Urinary bladder (tissue), 4 donors: ENCODE results near the gene ADAMTS4. TPM values are rescaled to one million over a fixed set of nuclear protein-coding genes. Genes with fewer than 3 reads are reported as not detected.

Experiments used
- DNase-seq: peaks from one replicate; pipeline ENCODE4 v3.0.0-alpha.2; 2015; ENCODE audit errors: extremely low spot score
- H3K27ac ChIP-seq: one replicate; pipeline ENCODE4 v1.5.1; 2013; ENCODE audit warnings: low read depth, mild to moderate bottlenecking, moderate library complexity
- H3K36me3 ChIP-seq: one replicate; pipeline ENCODE4 v1.6.1; 2013; ENCODE audit warnings: mild to moderate bottlenecking, moderate library complexity; ENCODE audit not compliant: insufficient read depth
- H3K4me1 ChIP-seq: one replicate; pipeline ENCODE4 v1.6.1; 2013; ENCODE audit warnings: mild to moderate bottlenecking, moderate library complexity; ENCODE audit not compliant: insufficient read depth
- H3K4me3 ChIP-seq: one replicate; pipeline ENCODE4 v1.5.1; 2013; ENCODE audit warnings: low read depth, low read length
- WGBS: extraction: QIAGEN DNeasy Blood & Tissue Kit; methylation state at CpG from one replicate; pipeline ENCODE4 v1.1.7; 2013; 5-methylcytosine and 5-hydroxymethylcytosine counted together
- polyA plus RNA-seq: library from polyadenylated mRNA; stranded (reverse); fragments of 200-250 nt; gene quantifications from one replicate; pipeline ENCODE4 v1.2.3, GENCODE V29; 2013
- total RNA-seq: library from RNA; depleted of rRNA; stranded (reverse); fragments of >200 nt; gene quantifications from one replicate; pipeline ENCODE4 v1.2.3, GENCODE V29; 2014
- donor health status: healthy with polysubstance abuse.
- donor health status: healthy.

Gene ADAMTS4
- total and polyA plus RNA-seq, 2 donors, result 4.4 to 19.6 TPM

DNA sequence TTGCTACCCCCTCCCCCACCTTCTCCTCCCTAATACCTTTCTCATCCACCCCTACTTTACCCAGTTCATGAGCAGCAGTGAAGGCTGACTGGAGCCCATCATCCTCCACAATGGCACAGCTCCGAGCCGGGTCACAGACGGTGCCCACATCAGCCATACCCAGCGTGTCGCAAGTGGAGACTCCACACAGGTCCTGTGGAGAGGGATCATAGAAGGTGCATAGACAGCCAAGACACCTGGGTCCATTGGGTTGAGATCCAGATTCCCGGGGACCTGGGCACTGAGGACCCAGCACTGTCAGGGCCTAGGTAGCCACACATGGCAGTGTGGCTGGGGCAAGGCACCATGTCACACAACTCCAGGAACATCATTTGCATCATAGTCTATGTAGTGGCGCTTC is 2.7 kb downstream of the ADAMTS4 start:
- no peak overlapping the region for H3K4me3 ChIP-seq
- no peaks in the 10 kb centered on the region for H3K36me3 ChIP-seq
- H3K4me1 ChIP-seq, result no peaks in the 10 kb centered on the region
- no peak overlapping the region for H3K27ac ChIP-seq
- DNase-seq, result no peak
- 93% methylated on average over 7 of the region's 7 CpGs for WGBS

DNA sequence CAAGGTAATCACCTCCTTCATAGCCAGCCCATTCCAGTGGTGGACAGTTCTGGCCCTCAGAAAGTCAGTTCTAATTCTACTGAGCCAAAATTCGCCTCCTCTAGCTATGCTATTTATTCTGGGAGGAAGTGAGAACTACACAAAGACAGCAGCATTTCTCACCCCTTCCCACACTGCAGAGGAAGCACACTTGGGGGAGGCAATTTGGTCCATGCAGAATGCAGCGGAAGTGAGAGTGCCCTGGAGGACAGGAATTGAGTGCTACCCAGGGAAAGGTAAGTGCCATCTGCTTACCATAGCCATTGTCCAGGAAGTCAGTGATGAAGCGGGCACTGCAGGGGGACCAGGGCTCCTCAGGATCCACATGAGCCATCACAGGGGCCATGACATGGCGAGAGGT is 3.7 kb downstream of the ADAMTS4 start:
- 83% methylated on average over 4 of the region's 4 CpGs for WGBS
- DNase-seq, result no peak
- H3K36me3 ChIP-seq, result no peaks in the 10 kb centered on the region
- H3K4me1 ChIP-seq, result no peaks in the 10 kb centered on the region
- H3K27ac ChIP-seq, result no peak overlapping the region
- no peak overlapping the region for H3K4me3 ChIP-seq

DNA sequence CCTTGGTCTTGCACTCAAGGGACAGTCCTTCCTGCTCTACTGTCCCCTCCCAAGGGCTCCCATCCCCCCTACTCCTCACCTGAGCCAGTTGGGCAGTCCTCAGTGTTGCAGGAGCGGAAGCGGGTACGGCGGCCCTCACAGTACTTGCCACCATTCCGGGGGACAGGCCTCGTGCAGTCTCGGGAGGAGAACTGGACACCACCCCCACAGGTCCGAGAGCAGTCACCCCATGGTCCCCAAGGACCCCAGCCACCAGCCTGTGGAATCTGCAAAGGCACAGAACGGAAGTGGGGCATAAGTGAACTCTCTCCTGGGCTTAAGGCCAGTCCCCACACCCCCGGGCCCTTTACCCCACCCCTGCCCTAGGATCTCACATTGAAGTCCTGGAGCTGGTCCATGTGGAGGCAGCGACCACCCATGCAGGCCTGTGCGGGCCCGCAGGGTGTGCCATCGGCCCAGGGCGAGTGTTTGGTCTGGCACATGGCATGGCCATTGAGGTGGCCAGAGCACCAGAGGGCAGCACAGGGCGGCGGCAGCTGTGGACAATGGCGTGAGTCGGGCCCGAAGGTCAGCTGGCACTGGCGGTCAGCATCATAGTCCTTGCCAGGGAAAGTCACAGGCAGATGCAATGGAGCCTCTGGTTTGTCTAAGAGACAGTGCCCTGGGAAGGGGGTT is 5.2 kb downstream of the ADAMTS4 start:
- 78% methylated on average over 21 of the region's 21 CpGs for WGBS

DNA sequence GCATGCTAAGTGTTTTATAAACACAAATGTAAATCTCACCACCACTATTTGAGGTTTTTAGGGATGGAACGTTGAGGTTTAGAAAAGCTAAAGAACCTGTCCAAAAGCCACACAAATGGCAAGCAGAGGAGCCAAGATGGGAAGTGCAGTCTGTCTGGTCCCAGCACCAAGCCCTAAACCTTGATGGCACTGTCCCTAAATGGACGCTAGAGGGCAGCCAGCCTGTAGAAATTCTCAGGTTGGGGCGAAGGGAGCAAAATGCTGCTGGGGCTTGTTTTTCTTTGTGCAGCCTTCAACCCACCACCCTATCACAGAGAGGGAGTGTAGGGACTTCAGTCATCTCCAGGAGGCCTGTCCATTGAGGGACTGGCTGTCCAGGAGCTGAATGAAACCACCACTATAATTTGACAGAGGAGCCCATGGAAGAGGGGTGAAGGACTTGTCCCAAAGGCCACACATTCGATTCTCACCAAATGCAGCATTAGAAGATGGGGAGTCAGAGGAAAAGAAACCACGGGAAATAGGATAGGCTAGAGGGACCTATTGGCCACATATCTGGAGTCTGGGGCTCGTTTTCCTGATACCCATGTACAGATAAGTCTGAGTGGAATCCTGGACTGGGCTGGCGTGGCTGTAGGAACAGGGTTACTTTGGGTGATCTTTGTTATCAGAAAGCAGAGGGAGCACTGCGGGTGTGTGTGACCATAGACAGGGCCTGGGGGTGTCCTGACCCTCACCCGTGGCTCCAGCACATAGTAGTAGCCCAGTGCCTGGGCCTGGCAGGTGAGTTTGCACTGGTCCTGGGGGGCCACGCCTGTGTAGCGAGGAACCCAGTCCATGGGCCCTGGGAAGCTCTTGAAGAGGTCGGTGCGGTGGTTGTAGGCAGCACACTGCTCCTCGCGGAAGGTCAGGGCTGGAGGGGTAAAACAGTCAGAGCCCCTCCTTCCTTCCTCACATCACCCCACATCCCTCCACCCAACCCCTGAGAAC is 6.1 kb downstream of the ADAMTS4 start:
- H3K4me1 ChIP-seq, result no peaks in the 10 kb centered on the region
- no peak for DNase-seq
- no peaks in the 10 kb centered on the region for H3K36me3 ChIP-seq
- no peak overlapping the region for H3K4me3 ChIP-seq
- no peak overlapping the region for H3K27ac ChIP-seq
- WGBS, result 57% methylated on average over 15 of the region's 15 CpGs

More for the DNA sequence above, 5.2 kb downstream of the ADAMTS4 start:
- H3K36me3 ChIP-seq, result no peaks in the 10 kb centered on the region
- H3K4me1 ChIP-seq, result no peaks in the 10 kb centered on the region
- no peak overlapping the region for H3K4me3 ChIP-seq
- no peak overlapping the region for H3K27ac ChIP-seq
- DNase-seq, result no peak

DNA sequence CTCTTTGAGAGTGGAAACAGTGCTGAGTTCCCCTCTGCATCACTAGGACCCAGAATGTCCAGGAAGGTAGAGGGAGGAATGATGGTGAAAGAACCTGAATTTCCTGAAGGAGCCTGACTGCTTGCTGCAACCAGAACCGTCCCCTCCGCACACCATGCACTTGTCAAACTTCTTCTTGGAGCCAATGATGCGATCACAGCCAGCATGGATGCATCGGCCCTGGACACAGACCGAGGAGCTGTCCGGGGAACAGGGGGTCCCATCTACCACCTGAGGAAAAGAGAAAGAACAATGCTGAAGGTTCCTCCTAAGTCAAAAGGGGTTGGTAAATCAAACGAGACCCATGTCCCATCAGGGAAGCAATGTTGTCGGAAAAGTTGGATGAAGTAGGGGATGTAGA is 6.9 kb downstream of the ADAMTS4 start:
- no peak for DNase-seq
- H3K4me1 ChIP-seq, result no peaks in the 10 kb centered on the region
- no peak overlapping the region for H3K27ac ChIP-seq
- 78% methylated on average over 8 of the region's 8 CpGs for WGBS
- no peak overlapping the region for H3K4me3 ChIP-seq
- no peaks in the 10 kb centered on the region for H3K36me3 ChIP-seq

DNA sequence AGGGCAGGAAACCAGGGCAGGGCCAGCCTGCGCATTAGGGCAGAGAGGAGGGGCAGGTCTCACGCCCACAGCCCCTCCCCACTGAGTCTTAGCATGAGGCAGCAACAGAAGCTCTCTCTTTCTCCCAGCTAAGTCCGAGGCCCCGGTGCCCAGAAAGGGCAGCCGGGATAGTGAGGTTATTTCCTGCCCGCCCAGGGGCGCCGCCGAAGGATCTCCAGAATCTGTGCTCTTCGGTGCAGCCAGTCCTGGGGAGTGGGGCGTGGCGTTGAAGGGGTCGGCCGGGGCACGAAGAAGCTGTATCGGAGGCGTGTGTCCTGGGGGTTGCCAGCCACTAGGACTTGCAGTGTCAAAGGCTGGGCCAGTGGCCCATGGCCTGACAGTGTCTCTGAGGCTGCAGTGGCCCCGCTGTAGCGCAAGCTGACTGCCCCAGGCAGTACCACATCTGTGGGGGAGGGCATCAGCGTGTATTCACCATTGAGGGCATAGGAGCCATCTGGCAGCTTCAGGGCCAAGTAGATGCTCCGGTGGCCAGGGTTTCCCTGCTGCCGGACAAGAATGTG is 7.8 kb downstream of the ADAMTS4 start:
- Histone ChIP-seq H3K4me1 (no peaks in the 10 kb centered on the region), H3K36me3 (no peaks in the 10 kb centered on the region), H3K4me3 (no peak overlapping the region), H3K27ac (no peak overlapping the region)
- DNase-seq, result no peak
- WGBS, result 69% methylated on average over 22 of the region's 22 CpGs

DNA sequence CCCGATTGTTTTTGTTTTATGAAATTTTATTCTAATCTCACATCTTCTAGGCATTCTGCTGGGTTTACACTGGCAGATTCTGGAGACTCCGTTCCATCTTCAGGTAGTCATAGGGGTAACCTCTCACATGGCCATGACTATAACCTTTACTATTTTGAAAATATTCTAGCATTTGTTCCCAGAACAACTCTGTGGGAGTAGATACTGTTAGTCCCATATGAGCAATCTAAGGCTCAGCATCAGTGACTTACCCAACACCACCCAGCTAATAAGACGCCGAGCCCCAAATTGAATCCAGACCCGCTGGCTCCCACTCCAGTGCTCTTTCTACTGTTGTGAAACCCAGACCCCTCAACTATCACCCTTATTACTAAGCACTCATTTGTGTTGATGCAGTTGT is 9.8 kb downstream of the ADAMTS4 start:
- 85% methylated on average over 5 of the region's 5 CpGs for WGBS
- DNase-seq, result no peak
- H3K4me1 ChIP-seq, result no peaks in the 10 kb centered on the region

DNA sequence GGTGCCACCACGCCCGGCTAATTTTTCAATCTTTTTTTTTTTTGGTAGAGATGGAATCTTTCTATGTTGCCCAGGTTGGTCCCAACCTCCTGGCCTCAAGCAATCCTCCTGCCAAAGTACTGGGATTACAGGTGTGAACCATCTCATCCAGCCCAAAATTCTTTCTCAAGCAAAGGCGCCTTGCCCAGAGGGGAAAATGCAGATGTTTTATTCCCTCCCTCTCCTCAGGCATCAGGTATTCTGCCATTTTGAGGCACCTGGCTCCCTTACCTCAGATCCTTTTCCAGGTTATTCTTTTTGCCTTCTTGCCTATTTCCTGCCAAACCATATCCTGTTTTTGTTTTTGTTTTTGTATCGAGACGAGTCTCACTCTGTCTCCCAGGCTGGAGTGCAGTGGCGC is 10.5 kb downstream of the ADAMTS4 start:
- Histone ChIP-seq H3K4me1 (no peaks in the 10 kb centered on the region), H3K27ac (no peak overlapping the region), H3K4me3 (no peak overlapping the region), H3K36me3 (no peaks in the 10 kb centered on the region)
- WGBS, result 80% methylated on average over 6 of the region's 6 CpGs
- DNase-seq, result no peak

More for the DNA sequence above, 9.8 kb downstream of the ADAMTS4 start:
- H3K36me3 ChIP-seq, result no peaks in the 10 kb centered on the region
- H3K27ac ChIP-seq, result no peak overlapping the region
- H3K4me3 ChIP-seq, result no peak overlapping the region

DNA sequence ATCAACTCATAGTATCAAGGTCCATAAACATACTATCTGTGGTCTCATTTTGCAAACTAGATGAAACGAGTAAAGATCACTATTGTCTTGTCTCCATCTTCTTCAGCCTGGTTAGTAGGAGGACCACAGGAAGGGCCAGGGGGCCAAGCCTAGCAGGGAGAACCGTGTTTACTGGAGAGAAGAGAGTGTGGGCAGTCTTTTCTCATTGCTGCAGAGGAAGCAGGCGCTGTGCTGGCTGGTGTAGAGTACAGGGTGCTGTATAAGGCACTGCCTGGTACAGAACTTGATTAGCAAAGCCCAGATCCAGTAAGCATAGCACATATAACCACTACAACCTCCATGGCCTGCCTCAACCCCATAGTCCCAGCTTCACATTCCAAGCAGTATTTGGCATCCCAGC is 11.5 kb downstream of the ADAMTS4 start:
- Histone ChIP-seq H3K4me1 (no peaks in the 10 kb centered on the region), H3K36me3 (no peaks in the 10 kb centered on the region), H3K4me3 (no peak overlapping the region), H3K27ac (no peak overlapping the region)
- 72% methylated on average over 3 of the region's 3 CpGs for WGBS
- no peak for DNase-seq

DNA sequence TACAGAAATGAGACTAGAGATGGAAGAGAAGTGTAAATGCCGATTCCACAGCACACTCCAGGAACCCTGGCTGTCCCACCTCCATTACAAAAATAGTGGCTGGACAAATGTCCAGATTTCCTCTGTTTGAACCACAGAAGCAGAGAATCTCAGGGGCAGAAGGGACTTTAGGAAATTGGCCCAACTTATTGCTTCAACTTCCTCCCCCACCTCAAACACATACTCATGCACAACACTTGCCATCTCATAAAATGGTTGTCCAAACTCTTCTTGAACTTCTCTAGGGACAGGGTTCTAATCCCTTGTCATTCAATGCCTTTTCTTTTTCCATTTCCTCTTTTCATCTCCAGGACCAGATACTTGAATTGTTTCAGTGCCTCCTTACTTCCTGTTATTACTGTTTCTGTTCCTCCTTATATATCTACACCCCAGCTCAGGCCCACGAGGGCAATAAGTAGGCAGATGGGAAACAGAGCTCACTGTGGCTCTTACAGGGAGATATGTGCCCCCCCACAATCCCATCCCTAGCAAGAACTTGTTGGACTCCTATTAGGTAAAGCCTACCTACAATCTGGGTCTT is 13.0 kb downstream of the ADAMTS4 start:
- no peak for DNase-seq
- no peak overlapping the region for H3K27ac ChIP-seq
- WGBS, result 30% methylated on average over 2 of the region's 2 CpGs
- H3K36me3 ChIP-seq, result no peaks in the 10 kb centered on the region
- H3K4me3 ChIP-seq, result no peak overlapping the region
- H3K4me1 ChIP-seq, result no peaks in the 10 kb centered on the region

DNA sequence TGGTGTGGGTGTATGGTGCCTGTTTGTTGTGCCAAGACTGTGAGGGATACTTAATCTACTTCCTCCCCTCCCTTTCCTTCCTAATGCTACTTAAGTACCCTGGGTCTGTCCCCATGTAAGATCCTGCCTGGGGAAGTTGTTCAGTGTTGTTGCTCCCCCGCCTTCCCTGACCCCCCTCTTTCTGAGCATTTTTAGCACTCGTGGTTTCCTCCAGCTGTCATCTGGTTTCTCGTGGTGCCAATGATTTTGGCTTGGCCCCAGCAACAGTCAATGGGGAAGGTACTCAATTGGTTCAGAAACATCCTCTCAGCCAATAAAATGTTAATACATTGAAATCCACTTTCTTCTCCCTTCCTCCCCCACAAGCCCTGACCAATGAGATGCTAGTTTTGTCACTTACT is 13.6 kb downstream of the ADAMTS4 start:
- Histone ChIP-seq H3K36me3 (no peaks in the 10 kb centered on the region), H3K4me3 (no peak overlapping the region), H3K4me1 (no peaks in the 10 kb centered on the region), H3K27ac (no peak overlapping the region)
- DNase-seq, result no peak
- WGBS, result 17% methylated on average over 3 of the region's 3 CpGs

DNA sequence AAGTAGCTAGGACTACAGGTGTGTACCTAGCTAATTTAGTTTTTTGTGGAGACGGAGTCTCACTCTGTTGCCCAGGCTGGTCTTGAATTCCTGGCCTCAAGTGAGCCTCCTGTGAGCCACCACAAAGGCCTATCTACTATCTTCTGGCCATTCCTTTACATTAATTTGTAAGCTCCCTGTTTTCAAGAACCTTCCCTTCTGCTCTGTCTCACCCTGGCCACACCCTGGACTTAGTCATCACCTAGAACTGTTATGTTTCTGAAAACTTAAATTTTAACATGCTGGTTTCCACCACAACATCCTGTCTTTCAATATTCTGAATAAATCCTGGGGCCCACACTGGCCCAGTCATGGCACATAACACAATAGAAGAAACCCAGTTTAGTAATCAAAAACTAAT is 16.6 kb downstream of the ADAMTS4 start:
- WGBS, result 91% methylated on average over 1 of the region's 1 CpG
- no peak overlapping the region for H3K27ac ChIP-seq
- no peaks in the 10 kb centered on the region for H3K4me1 ChIP-seq
- H3K36me3 ChIP-seq, result no peaks in the 10 kb centered on the region
- DNase-seq, result no peak
- no peak overlapping the region for H3K4me3 ChIP-seq

DNA sequence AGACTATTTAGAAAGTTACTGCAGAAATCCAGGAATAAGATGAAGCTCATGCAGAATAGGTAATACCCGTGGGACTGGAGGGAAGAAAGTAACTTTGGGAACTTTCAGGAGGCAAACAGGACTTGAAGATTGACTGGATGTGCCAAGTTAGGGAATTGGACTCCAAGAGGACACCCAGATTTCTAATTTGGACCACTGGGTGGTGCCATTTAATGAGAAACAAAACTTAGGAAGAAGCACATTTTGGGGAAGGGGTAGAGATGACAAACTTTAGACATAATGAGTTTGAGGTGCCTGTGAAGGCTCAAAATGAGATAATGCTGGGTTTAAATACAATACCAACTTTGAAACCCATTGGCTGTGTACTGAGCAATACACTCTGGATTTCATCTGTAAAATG is 18.2 kb downstream of the ADAMTS4 start:
- Histone ChIP-seq H3K4me3 (no peak overlapping the region), H3K27ac (no peak overlapping the region), H3K4me1 (no peaks in the 10 kb centered on the region), H3K36me3 (no peaks in the 10 kb centered on the region)
- WGBS, result 68% methylated on average over 1 of the region's 1 CpG
- DNase-seq, result no peak
